Transverse colon (tissue), 4 donors: ENCODE data around the gene SF1.

Experiments
- CTCF ChIP-seq, 5 experiments: fragments of 200-600 bp in 3 of 5; fragments of 450-650 bp in 2 of 5; sonication (generic) in 3 of 5; IDR thresholded peaks; 1 replicate in 2 of 5; 2 replicates in 3 of 5; pipeline ENCODE4 v1.5.1; 2016 to 2017; ENCODE audit warnings: antibody characterized with exemption in 5 of 5, inconsistent platforms in 3 of 5, mild to moderate bottlenecking in 2 of 5, moderate library complexity in 1 of 5
- POLR2AphosphoS5 ChIP-seq, 3 donors: sonication (generic); formaldehyde crosslinking; IDR thresholded peaks; one replicate each; pipeline ENCODE4 v1.6.1; 2016; ENCODE audit warnings: antibody characterized with exemption in 3 of 3

- TF ChIP-seq CTCF (IDR thresholded peaks at IDR 0.05) (no peak), POLR2AphosphoS5 (IDR thresholded peaks at IDR 0.05) (no peak)
Observed at GRCh38 chr11:64741375-64742086, 36.8 kb downstream of the SF1 start.
